Measurements from ENCODE around the gene CRIP2.

- TF ChIP-seq CTCF (IDR thresholded peaks at IDR 0.05), result no peak
- no peak for TF ChIP-seq POLR2A (IDR thresholded peaks at IDR 0.05)
These were observed 41.4 kb upstream of the CRIP2 start for GRCh38 chr14:105433161-105433605.
